Mesothelial cell of epicardium (in vitro differentiated cells): ENCODE results near the gene SHROOM3. TPM values are rescaled to one million over a fixed set of nuclear protein-coding genes. Genes with fewer than 3 reads are reported as not detected.
A peak's percentile ranks its signal among the peaks of the same experiment; 100 is the strongest.

Experiments used
- DNase-seq, 2 experiments: peaks; one replicate each; pipeline ENCODE4 v3.0.0; 2021; ENCODE audit warnings: low spot score in 2 of 2; ENCODE audit not compliant: unreplicated experiment in 2 of 2
- H3K27ac Mint-ChIP-seq: 2 replicates; pipeline ENCODE4 v1.8.0; 2021; ENCODE audit warnings: mixed read lengths
- H3K27me3 Mint-ChIP-seq: 2 replicates; pipeline ENCODE4 v1.8.0; 2021; ENCODE audit warnings: low read depth, mixed read lengths
- H3K36me3 Mint-ChIP-seq: 2 replicates; pipeline ENCODE4 v1.8.0; 2021; ENCODE audit warnings: mixed read lengths
- H3K4me1 Mint-ChIP-seq: 2 replicates; pipeline ENCODE4 v1.8.0; 2021; ENCODE audit warnings: mixed read lengths
- H3K4me3 Mint-ChIP-seq: 2 replicates; pipeline ENCODE4 v1.8.0; 2021; ENCODE audit warnings: mild to moderate bottlenecking, moderate library complexity, mixed read lengths
- H3K9me3 Mint-ChIP-seq: 2 replicates; pipeline ENCODE4 v1.8.0; 2021; ENCODE audit warnings: mixed read lengths
- total RNA-seq: library from RNA; stranded (reverse); gene quantifications from 3 replicates; pipeline ENCODE4 v1.2.1, GENCODE V29; 2021
- TF ChIP-seq, protein P1 (sequence below): fragments of 200-600 bp; sonication (generic); IDR thresholded peaks from one replicate; pipeline ENCODE4 v1.5.0; 2021; ENCODE audit warnings: antibody characterized with exemption; ENCODE audit not compliant: unreplicated experiment

Gene SHROOM3
- total RNA-seq, 1 donor from 2014 or later: 62.7 TPM

DNA sequence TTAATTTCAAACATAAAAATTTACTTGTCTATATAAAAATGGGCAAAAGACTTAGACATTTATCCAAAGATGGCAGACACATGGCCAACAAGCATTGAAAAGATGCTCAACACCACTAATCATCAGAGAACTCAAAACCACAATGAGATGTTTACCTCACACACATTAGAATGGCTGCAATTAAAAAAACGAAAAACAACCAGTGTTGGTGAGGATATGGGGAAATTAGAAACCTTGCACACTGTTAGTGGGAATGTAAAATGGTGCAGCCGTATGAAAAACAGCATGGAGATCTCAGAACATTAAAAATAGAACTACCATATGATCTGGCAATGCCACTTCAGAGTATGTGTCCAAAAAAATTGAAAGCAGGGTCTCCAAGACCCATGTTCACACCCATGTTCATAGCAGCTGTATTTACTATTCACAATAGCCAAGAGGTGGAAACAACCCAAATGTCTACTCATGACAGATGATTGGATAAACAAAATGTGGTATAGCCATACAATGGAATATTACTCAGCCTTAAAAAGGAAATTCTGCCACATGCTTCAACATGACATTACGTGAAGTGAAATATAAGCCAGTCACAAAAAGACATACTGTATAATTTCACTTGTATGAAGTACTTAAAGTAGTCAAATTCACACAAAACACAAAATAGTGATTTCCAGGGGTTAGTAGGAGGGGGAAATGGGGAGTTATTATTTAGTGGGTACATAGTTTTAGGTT lies 316.7 kb downstream of the SHROOM3 start:
- H3K4me3 Mint-ChIP-seq: no peak overlapping the region
- peaks cover 26% of the 10 kb centered on the region for H3K36me3 Mint-ChIP-seq
- H3K27ac Mint-ChIP-seq: no peak overlapping the region
- TF ChIP-seq, protein P1, sequence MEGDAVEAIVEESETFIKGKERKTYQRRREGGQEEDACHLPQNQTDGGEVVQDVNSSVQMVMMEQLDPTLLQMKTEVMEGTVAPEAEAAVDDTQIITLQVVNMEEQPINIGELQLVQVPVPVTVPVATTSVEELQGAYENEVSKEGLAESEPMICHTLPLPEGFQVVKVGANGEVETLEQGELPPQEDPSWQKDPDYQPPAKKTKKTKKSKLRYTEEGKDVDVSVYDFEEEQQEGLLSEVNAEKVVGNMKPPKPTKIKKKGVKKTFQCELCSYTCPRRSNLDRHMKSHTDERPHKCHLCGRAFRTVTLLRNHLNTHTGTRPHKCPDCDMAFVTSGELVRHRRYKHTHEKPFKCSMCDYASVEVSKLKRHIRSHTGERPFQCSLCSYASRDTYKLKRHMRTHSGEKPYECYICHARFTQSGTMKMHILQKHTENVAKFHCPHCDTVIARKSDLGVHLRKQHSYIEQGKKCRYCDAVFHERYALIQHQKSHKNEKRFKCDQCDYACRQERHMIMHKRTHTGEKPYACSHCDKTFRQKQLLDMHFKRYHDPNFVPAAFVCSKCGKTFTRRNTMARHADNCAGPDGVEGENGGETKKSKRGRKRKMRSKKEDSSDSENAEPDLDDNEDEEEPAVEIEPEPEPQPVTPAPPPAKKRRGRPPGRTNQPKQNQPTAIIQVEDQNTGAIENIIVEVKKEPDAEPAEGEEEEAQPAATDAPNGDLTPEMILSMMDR: no peak
- H3K27me3 Mint-ChIP-seq: no peaks in the 10 kb centered on the region
- H3K4me1 Mint-ChIP-seq: peaks cover 27% of the 10 kb centered on the region
- H3K9me3 Mint-ChIP-seq: peaks cover 7% of the 10 kb centered on the region
- DNase-seq: no peak

DNA sequence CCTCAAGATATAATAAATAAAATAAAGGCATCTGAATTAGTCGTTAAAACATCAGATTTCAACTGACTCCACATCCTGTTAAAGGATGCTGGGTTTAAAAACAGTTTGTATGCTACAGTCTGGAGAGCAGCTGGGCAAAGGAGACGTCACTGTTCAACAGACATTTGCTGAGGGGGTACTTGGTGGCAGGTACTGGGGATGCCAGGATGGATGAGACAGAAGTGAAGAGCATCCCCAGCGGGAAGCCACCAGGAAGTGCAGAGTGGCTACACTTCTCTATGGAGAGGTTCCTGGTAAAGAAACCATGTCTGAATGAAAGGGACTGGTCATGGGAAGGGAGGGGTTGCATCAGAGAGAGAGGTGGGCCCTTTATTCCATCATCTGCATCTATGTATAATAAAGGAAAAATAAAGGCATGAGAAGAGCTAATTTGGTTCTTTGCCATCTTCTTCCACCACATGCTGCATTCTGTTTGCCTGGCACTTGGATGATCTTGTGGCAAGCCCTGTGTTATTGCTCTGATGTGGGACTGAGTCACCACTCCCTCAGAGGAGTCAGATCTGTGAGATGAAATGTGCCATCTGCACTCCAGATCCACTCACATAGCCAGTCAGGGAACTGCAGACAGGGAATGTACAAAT lies 318.0 kb downstream of the SHROOM3 start:
- H3K9me3 Mint-ChIP-seq: peaks cover 7% of the 10 kb centered on the region
- DNase-seq: no peak
- H3K4me3 Mint-ChIP-seq: no peak overlapping the region
- H3K27ac Mint-ChIP-seq: peak overlapping the region; percentile 91
- TF ChIP-seq, protein P1: no peak
- H3K36me3 Mint-ChIP-seq: peaks cover 27% of the 10 kb centered on the region
- no peaks in the 10 kb centered on the region for H3K27me3 Mint-ChIP-seq
- H3K4me1 Mint-ChIP-seq: peaks cover 31% of the 10 kb centered on the region

DNA sequence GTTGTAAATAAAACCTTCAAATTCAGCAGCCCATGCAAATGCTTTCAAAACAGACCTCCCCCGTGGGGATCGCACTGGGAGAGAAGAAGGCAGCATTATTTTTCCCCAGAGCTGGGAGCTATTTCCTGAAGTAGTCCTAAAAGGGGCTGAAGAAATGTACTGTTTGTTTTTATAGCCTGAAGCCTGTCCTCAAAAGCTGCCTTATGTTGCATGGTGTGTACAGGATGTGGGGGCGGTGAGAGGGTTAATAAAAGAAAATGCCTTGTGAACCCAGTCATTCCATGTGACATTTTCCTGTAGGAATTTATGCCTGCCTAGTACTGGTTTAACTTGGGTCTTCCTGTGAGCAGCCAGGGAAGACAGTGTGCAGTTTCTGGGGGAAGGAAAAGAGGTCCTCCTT lies 318.8 kb downstream of the SHROOM3 start:
- H3K36me3 Mint-ChIP-seq: peaks cover 27% of the 10 kb centered on the region
- peaks cover 7% of the 10 kb centered on the region for H3K9me3 Mint-ChIP-seq
- no peak for DNase-seq
- peaks cover 29% of the 10 kb centered on the region for H3K4me1 Mint-ChIP-seq
- H3K4me3 Mint-ChIP-seq: no peak overlapping the region
- TF ChIP-seq, protein P1: no peak
- H3K27me3 Mint-ChIP-seq: no peaks in the 10 kb centered on the region
- peak overlapping the region; percentile 91 for H3K27ac Mint-ChIP-seq

DNA sequence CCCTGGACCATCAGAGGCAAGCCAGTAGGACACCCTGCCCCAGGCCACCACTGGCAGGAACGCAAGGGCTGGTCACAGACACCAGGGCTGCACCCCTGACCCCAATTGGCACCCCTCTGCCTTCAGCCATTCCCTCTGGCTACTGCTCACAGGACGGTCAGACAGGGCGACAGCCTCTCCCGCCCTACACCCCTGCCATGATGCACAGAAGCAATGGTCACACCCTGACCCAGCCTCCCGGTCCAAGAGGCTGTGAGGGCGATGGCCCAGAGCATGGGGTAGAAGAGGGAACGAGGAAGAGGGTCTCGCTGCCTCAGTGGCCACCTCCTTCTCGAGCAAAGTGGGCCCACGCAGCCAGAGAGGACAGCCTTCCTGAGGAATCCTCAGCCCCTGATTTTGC lies 319.4 kb downstream of the SHROOM3 start:
- peaks cover 28% of the 10 kb centered on the region for H3K36me3 Mint-ChIP-seq
- H3K4me3 Mint-ChIP-seq: no peak overlapping the region

DNA sequence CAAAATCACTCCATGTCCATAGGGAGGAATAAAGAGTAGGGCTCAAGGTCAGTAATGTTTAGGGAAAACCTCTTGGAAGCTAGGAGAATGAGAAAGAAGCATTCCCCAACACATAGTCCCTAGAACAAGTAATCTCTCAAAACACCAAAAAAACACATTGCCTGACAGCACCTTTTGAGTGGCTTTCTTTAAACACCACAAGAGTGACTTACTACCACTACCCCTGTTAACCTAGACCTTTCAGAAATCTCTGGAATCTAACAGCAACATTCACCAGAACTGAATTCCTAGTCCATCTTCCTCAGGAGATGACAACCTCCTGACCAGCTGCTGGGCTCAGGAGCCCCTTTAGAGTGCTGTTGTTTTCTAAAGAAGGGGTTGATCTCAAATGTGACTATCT lies 320.7 kb downstream of the SHROOM3 start:
- no peak for DNase-seq
- Mint-ChIP-seq H3K27ac (peak overlapping the region; percentile 31), H3K4me3 (no peak overlapping the region), H3K4me1 (peaks cover 26% of the 10 kb centered on the region), H3K9me3 (peaks cover 7% of the 10 kb centered on the region), H3K27me3 (no peaks in the 10 kb centered on the region), H3K36me3 (peaks cover 36% of the 10 kb centered on the region)
- TF ChIP-seq, protein P1: no peak

More for the DNA sequence above, 319.4 kb downstream of the SHROOM3 start:
- TF ChIP-seq, protein P1: no peak
- no peaks in the 10 kb centered on the region for H3K27me3 Mint-ChIP-seq
- H3K9me3 Mint-ChIP-seq: peaks cover 7% of the 10 kb centered on the region
- peak overlapping the region; percentile 91 for H3K27ac Mint-ChIP-seq
- no peak for DNase-seq
- peaks cover 27% of the 10 kb centered on the region for H3K4me1 Mint-ChIP-seq
